Ramos (cell line): ENCODE results near the gene SUPT7L.
"Not testable (repeated sequence)": the region's sequence is repeated elsewhere in the genome, so short reads cannot be mapped to it uniquely, and the experiment has no call there.

Source experiments
- in situ Hi-C: fragments of 300-500 bp; cut with MboI; formaldehyde crosslinking; loops from one replicate; pipeline ENCODE4 v1.14.3; 2022; ENCODE audit warnings: low sequenced_read_pairs; ENCODE audit not compliant: unreplicated experiment

Gene SUPT7L

DNA sequence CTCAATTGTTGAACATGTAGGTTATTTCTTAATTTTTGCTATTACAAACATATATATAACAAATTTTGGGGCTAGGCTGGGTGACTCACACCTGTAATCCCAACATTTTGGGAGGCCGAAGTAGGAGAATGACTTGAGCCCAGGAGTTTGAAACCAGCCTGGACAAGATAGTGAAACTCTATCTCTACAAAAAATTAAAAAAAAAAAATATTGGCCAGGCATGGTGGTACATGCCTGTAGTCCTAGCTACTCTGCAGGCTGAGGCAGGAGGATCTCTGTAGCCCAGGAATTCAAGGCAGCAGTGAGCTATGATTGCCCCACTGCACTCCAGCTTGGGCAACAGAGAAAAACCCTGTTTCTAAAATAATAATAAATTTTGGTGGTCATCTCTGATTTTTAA, 23.8 kb upstream of the SUPT7L start:
- in situ Hi-C loops = no loop called here

DNA sequence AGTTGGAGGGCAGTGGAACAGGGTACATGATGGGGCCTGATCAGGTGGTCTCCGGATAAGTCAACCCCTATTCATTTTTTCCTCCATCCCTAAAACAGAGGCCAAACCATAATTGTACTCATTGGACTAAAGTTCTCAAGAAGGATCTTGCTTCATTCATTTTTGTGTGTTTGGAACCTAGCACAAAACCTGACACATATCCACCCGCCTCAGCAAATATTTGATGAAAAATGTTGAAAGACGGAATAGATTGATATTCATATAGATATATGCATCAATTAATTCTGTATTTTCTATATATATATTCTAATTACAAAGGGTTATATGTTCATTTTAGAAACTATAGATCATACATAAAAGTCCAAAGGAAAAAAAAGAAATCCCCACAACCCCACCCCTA, 22.2 kb upstream of the SUPT7L start:
- in situ Hi-C loops = no loop called here

DNA sequence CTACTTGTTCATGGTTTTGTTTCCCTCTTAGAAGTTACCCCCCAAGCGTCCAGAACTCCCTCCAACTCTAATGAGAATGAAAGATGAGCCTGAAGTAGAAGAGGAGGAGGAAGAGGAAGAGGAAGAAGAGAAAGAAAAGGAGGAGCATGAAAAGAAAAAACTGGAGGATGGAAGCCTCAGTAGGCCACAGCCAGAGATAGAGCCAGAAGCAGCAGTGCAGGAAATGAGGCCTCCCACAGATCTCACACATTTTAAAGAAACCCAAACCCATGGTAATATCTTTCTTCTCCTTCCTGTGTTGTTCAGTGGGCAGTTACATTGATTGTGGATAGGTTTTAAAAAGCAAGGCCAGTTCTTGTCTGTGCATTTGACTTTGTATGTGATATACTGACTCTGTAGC, 21.6 kb upstream of the SUPT7L start:
- in situ Hi-C loops = not testable (repeated sequence)

GRCh38 chr2:27683390-27684071, 20.1 kb upstream of the SUPT7L start:
- in situ Hi-C loops = no loop called here

GRCh38 chr2:27682334-27682771, 18.9 kb upstream of the SUPT7L start:
- in situ Hi-C loops = not testable (repeated sequence)

GRCh38 chr2:27681841-27682240, 18.4 kb upstream of the SUPT7L start:
- in situ Hi-C loops = no loop called here

DNA sequence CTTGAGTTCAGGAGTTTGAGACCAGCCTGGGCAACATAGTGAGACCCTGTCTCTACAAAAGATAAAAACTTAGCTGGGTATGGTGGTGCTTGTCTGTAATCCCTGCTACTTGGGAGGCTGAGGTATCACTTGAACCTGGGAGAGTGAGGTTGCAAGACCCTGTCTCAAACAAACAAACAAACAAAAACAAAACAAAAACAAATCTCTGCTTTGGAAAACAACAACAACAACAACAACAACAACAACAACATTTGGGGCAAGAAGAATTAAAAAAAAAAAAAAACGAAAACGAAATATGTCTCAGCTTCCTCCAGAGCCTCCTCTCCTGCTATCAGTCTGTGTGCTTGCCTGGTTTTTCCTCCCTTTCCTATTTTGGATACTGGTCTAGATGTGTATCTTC, 17.2 kb upstream of the SUPT7L start:
- in situ Hi-C loops = no loop called here

DNA sequence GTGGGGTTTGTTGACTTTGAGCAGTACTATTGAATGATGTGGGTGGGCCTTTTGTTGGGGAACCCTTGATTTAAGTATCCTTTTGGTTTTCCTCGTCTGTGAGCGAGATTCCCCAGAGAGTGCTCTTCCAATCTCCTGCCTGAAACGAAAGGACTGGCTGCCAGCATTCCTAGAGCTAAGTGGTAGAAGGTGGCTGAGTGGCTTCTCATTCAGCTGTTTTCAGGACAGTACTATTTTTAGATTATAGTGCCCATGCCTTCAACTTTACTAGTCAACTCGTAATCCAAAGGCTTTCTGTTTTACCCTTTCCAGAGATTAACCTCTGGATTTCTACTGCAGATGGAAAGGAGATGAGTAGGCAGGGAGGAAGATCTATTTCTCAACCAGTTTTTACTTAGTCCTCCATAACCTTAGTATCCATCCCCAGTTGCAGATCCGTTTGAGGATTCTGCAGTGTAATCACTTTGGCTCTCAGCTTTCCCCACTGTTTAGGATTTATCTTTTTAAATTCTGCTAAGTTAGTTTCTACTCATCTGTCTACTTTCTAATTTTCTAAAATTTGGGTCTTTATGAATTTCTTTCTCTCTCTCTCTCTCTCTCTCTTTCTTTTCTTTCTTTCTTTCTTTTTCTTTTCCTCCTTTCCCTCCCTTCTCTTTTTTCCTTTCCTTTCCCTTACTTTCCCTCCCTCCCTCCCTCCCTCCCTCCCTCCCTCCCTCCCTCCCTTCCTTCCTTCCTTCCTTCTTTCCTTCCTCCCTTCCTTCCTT, 9.5 kb upstream of the SUPT7L start:
- in situ Hi-C loops = no loop called here

DNA sequence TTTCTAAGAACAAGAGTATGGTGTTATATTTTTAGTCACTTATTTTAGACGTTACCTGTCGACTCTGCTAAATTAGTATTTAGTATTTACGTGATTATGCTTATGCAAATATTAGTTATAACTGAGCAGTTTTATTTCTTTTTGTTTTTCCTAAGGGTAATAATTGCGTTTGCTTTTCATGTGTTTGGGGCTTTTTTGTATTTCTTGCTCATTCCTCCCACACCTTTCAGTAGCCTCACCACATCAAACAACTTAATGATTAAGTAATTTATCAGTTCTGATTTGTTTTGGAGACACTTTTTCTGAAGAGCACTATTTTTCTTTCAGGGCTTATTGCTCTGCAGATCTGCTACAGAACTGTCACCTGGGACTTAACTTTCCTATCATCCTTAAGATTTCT, 7.8 kb upstream of the SUPT7L start:
- in situ Hi-C loops = no loop called here

DNA sequence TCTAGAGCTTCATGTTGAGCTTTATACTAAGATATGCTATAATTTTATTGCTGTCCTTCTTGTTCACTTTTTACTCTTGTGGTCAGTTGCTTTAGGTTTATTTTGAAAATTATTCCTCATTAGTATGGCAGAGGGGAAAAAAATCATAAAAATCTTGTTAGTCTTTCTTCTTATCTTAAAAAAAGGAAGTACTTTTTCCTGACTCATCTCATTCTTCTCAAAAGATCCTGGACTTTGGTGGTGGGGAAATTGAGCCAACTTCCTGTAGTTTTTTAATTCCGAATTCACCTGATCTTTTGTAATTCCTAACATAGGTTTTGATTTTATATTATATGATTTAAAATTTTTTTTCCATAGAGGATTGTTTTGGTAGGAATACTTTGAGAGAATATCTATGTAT, 4.0 kb upstream of the SUPT7L start:
- in situ Hi-C loops = no loop called here

DNA sequence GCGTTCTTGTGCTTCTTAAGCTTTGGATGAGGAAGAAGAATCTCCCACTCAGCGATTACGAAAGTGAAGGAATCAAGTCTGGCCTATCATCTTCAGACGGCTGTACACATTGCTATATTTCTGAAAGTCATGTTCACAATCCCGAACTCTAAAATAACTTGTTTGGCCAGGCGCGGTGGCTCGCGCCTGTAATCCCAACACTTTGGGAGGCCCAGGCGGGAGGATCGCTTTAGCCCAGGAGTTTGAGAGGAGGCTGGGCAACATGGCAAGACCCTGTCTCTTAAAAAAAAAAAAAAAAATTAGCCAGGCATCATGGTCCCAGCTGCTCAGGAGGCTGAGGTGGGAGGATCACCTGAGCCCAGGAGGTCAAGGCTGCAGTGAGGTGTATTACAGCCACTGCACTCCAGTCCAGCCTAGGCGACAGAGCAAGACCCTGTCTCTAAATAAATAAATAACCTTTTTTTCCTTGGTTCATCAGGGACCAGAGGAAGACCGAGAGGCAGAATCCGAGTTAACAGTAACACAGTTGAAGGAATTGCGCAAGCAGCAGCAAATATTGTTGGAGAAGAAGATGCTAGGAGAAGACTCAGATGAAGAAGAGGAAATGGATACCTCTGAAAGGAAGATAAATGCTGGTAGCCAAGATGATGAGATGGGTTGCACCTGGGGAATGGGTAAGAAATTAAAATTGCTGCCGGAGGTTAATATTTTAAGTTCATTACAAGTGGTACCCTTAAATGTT, 1.4 kb upstream of the SUPT7L start:
- in situ Hi-C loops = no loop called here

- in situ Hi-C loops = no loop called here
Observed at GRCh38 chr2:27664154-27664574, 750 bp upstream of the SUPT7L start.

GRCh38 chr2:27661371-27661770, 2.0 kb downstream of the SUPT7L start:
- in situ Hi-C loops = no loop called here

DNA sequence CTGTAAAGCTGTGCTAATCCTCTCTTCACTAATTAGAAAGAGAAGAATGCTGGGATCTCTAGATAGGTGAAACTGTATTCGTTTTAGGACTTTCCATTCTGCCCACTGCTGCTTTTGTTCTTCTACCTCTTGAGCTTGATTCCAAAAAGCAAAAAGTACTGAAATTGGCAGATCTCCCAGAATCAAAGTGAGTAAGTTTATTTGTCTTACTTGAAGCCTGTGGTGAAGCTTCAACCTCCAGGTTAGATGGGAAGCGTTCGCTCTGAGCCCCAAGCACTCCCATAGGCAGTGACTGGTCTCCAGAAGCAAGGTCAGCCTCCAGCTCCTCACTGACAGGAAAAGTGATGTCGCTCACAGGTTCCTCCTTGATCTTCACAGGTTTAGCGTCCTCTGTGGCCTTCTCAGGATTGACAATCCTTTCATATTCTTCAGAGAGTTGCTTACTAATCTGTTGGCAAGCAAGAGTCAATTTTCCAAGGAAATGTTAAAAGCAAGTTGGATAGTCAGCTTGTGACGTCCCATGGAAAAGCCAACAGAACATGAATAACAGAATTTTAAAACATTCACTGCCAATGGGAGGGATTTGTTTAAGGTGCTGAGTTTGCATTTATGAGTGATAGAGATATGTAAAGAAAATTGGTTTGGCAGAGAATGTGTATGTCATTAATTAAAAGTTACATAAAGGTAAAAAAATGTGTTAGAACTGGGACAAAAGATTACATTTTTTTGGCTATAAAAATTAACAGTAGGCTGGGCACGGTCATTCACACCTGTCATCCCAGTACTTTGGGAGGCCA, 8.1 kb downstream of the SUPT7L start:
- in situ Hi-C loops = no loop called here

GRCh38 chr2:27653397-27653796, 10.0 kb downstream of the SUPT7L start:
- in situ Hi-C loops = no loop called here

- in situ Hi-C loops = no loop called here
Observed at GRCh38 chr2:27652790-27653189, 10.6 kb downstream of the SUPT7L start.

- in situ Hi-C loops = no loop called here
Observed at GRCh38 chr2:27652341-27652740, 11.1 kb downstream of the SUPT7L start.

- in situ Hi-C loops = no loop called here
Observed at GRCh38 chr2:27651056-27651455, 12.4 kb downstream of the SUPT7L start.

- in situ Hi-C loops = no loop called here
Observed at GRCh38 chr2:27647737-27648136, 15.7 kb downstream of the SUPT7L start.

GRCh38 chr2:27647289-27647688, 16.1 kb downstream of the SUPT7L start:
- in situ Hi-C loops = no loop called here
